Right atrium auricular region (tissue), 2 donors: ENCODE measurements around the gene TDRD3. TPM values are rescaled to one million over a fixed set of nuclear protein-coding genes. Genes with fewer than 3 reads are reported as not detected.

ENCODE experiments used
- DNase-seq: peaks from one replicate; pipeline ENCODE4 v3.0.0-alpha.2; 2019; ENCODE audit warnings: low spot score
- H3K27ac ChIP-seq, 2 donors: fragments of 200-600 bp; sonication (generic); 1 replicate in 1 of 2; 2 replicates in 1 of 2; pipeline ENCODE4 v1.5.1; 2016 to 2019
- H3K27me3 ChIP-seq, 2 donors: fragments of 200-600 bp; sonication (generic); one replicate each; pipeline versions ENCODE4 v1.5.1 to v1.6.0; 2017 to 2019
- H3K36me3 ChIP-seq: fragments of 200-600 bp; sonication (generic); one replicate; pipeline ENCODE4 v1.5.1; 2016
- H3K4me1 ChIP-seq, 2 donors: fragments of 200-600 bp; sonication (generic); one replicate each; pipeline versions ENCODE4 v1.5.1 to v1.6.0; 2017 to 2019
- H3K4me3 ChIP-seq, 2 donors: fragments of 200-600 bp; sonication (generic); 1 replicate in 1 of 2; 2 replicates in 1 of 2; pipeline ENCODE4 v1.5.1; 2017 to 2019; ENCODE audit warnings: mild to moderate bottlenecking in 1 of 2, moderate library complexity in 1 of 2
- H3K9me3 ChIP-seq, 2 donors: fragments of 200-600 bp; sonication (generic); one replicate each; pipeline ENCODE4 v1.5.1; 2019
- total RNA-seq, 2 donors: library from RNA; depleted of rRNA; stranded (reverse); fragments of >200 nt; gene quantifications; one replicate each; pipeline ENCODE4 v1.1.0, GENCODE V29; 2016
- TF ChIP-seq, protein P1 (sequence below), 2 donors: fragments of 200-600 bp; sonication (generic); IDR thresholded peaks; one replicate each; pipeline ENCODE4 v1.5.1; 2019; ENCODE audit warnings: antibody characterized with exemption in 2 of 2

TDRD3 gene
- total RNA-seq, 2 donors from 2014 or later: 28.3 to 31.4 TPM

DNA sequence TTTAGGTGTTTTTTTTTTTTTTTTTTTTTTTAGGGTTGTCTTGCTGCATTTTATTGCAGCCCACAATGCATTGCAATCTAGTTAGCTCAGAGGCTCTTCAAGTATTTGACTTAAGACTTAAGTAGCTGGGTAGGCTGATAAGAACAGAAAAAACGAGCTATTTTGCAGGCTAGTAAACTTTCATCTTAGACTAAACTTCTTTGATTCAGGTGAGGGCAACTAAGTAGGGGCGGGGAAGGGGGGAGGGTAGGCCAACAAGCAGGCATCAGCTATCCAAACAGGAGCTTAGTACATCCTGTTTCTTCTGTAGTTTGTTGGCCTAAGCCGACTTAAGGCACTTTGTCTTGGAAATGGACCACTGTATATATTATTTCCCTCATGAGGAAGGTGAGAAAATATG is 4.9 kb upstream of the TDRD3 start:
- DNase-seq: no peak
- Histone ChIP-seq H3K4me3 (no peak overlapping the region), H3K9me3 (no peaks in the 10 kb centered on the region), H3K27me3 (no peaks in the 10 kb centered on the region), H3K36me3 (no peaks in the 10 kb centered on the region), H3K4me1 (no peaks in the 10 kb centered on the region), H3K27ac (no peak overlapping the region)
- TF ChIP-seq, protein P1, sequence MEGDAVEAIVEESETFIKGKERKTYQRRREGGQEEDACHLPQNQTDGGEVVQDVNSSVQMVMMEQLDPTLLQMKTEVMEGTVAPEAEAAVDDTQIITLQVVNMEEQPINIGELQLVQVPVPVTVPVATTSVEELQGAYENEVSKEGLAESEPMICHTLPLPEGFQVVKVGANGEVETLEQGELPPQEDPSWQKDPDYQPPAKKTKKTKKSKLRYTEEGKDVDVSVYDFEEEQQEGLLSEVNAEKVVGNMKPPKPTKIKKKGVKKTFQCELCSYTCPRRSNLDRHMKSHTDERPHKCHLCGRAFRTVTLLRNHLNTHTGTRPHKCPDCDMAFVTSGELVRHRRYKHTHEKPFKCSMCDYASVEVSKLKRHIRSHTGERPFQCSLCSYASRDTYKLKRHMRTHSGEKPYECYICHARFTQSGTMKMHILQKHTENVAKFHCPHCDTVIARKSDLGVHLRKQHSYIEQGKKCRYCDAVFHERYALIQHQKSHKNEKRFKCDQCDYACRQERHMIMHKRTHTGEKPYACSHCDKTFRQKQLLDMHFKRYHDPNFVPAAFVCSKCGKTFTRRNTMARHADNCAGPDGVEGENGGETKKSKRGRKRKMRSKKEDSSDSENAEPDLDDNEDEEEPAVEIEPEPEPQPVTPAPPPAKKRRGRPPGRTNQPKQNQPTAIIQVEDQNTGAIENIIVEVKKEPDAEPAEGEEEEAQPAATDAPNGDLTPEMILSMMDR (IDR thresholded peaks at IDR 0.05): no peak

DNA sequence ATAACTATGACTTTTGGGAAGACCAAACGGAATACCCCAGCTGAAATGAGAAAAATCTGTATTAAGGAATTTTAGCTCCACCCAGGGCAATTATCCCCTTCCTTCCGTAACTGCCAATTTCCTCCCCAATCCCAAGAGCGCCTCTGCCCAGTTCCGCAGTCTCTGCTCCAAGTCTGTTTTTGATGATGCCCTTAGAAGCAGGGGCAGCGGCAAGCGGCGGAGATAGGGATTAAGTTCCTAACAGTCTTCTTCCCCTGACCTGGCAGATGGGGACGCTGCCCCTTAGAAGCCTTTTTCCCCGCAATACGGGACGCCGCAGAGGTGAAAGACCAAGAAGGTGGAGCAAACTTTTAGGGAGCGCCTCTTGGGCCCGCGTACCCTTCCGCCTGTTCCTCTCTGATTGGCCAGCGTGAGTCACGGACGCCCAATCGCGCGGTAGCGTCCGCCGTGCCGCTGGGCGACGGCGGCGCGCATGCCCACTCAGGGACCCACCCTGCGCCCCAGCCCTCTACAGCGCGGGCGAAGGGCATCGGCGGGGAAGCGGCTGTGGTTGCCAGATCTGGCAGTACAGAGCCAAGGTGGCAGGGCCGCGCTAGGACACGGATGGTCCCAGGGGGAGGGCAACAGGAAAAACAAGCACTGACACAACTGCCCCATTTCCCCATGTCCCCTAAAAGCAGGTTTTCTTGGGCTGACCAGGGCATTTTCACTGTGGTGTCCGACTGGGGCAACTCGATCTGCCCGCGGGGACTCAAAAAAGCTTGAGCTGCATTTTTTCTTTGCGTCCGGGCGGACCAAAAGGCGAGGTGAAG is 843 bp upstream of the TDRD3 start:
- Histone ChIP-seq H3K9me3 (no peaks in the 10 kb centered on the region), H3K4me1 (peaks cover 0 to 20% of the 10 kb centered on the region in 2 donors), H3K4me3 (peak overlapping the region; percentile 78 to 80), H3K27ac (peak overlapping the region; percentile 98 to 99), H3K27me3 (no peaks in the 10 kb centered on the region), H3K36me3 (no peaks in the 10 kb centered on the region)
- TF ChIP-seq, protein P1 (IDR thresholded peaks at IDR 0.05): no peak
- DNase-seq: peak; percentile 91

GRCh38 chr13:60397704-60398378 is 821 bp downstream of the TDRD3 start:
- no peaks in the 10 kb centered on the region for H3K9me3 ChIP-seq
- H3K27ac ChIP-seq: peak overlapping the region; percentile 98 to 99
- H3K27me3 ChIP-seq: no peaks in the 10 kb centered on the region
- peak; percentile 69 for DNase-seq
- H3K4me3 ChIP-seq: peak overlapping the region; percentile 78 to 80
- no peaks in the 10 kb centered on the region for H3K36me3 ChIP-seq
- peaks cover 0 to 20% of the 10 kb centered on the region in 2 donors for H3K4me1 ChIP-seq
- TF ChIP-seq, protein P1 (IDR thresholded peaks at IDR 0.05): no peak

- peak overlapping the region; percentile 98 to 99 for H3K27ac ChIP-seq
- H3K4me3 ChIP-seq: peak overlapping the region; percentile 78 to 80
- H3K4me1 ChIP-seq: peaks cover 0 to 20% of the 10 kb centered on the region in 2 donors
- TF ChIP-seq, protein P1 (IDR thresholded peaks at IDR 0.05): no peak
- no peaks in the 10 kb centered on the region for H3K36me3 ChIP-seq
- no peaks in the 10 kb centered on the region for H3K9me3 ChIP-seq
- no peak for DNase-seq
- no peaks in the 10 kb centered on the region for H3K27me3 ChIP-seq
These were observed 1.4 kb downstream of the TDRD3 start for GRCh38 chr13:60398379-60398891.

- no peaks in the 10 kb centered on the region for H3K36me3 ChIP-seq
- no peaks in the 10 kb centered on the region for H3K9me3 ChIP-seq
- TF ChIP-seq, protein P1 (IDR thresholded peaks at IDR 0.05): no peak
- H3K27me3 ChIP-seq: no peaks in the 10 kb centered on the region
- peak overlapping the region in 1 of 2 donors; percentile 78 for H3K4me3 ChIP-seq
- peaks cover 0 to 20% of the 10 kb centered on the region in 2 donors for H3K4me1 ChIP-seq
- H3K27ac ChIP-seq: peak overlapping the region; percentile 98 to 99
- no peak for DNase-seq
These were observed 2.0 kb downstream of the TDRD3 start for GRCh38 chr13:60398907-60399589.
